ENCODE data around the gene INPP4A.

Gene INPP4A

GRCh38 chr2:98478088-98478551 lies 33.5 kb downstream of the INPP4A start:
- DNase-seq, result no peak

- DNase-seq, result no peak
Observed at GRCh38 chr2:98478907-98479306, 34.2 kb downstream of the INPP4A start.

GRCh38 chr2:98479371-98479770 lies 34.7 kb downstream of the INPP4A start:
- no peak for DNase-seq

- peak; percentile 9 for DNase-seq
Observed at GRCh38 chr2:98479959-98480524, 35.4 kb downstream of the INPP4A start.

GRCh38 chr2:98480598-98480997 lies 35.9 kb downstream of the INPP4A start:
- no peak for DNase-seq

GRCh38 chr2:98482362-98482761 lies 37.7 kb downstream of the INPP4A start:
- no peak for DNase-seq

GRCh38 chr2:98483257-98483861 lies 38.7 kb downstream of the INPP4A start:
- DNase-seq, result no peak

GRCh38 chr2:98484121-98484557 lies 39.5 kb downstream of the INPP4A start:
- DNase-seq, result no peak

GRCh38 chr2:98484652-98485452 lies 40.2 kb downstream of the INPP4A start:
- no peak for DNase-seq

GRCh38 chr2:98485453-98485755 lies 40.7 kb downstream of the INPP4A start:
- no peak for DNase-seq

GRCh38 chr2:98486374-98486981 lies 41.8 kb downstream of the INPP4A start:
- DNase-seq, result no peak

- no peak for DNase-seq
Observed at GRCh38 chr2:98487101-98487805, 42.6 kb downstream of the INPP4A start.

- DNase-seq, result peak; percentile 22
Observed at GRCh38 chr2:98487806-98488189, 43.1 kb downstream of the INPP4A start.

GRCh38 chr2:98488252-98488651 lies 43.6 kb downstream of the INPP4A start:
- no peak for DNase-seq

GRCh38 chr2:98489486-98489885 lies 44.8 kb downstream of the INPP4A start:
- DNase-seq, result no peak

- DNase-seq, result no peak
Observed at GRCh38 chr2:98489971-98490962, 45.6 kb downstream of the INPP4A start.

- DNase-seq, result no peak
Observed at GRCh38 chr2:98492441-98492840, 47.8 kb downstream of the INPP4A start.

GRCh38 chr2:98494699-98495098 lies 50.0 kb downstream of the INPP4A start:
- DNase-seq, result no peak

GRCh38 chr2:98496750-98497493 lies 52.3 kb downstream of the INPP4A start:
- no peak for DNase-seq

GRCh38 chr2:98498703-98499440 lies 54.2 kb downstream of the INPP4A start:
- DNase-seq, result no peak

Data from HCEC 1CT (cell line).